ENCODE data around the gene RYR3.

GRCh38 chr15:33851079-33851478, 540.3 kb downstream of the RYR3 start:
- TF ChIP-seq CTCF (IDR thresholded peaks at IDR 0.05; ENCODE audit: low read length) (no peak), EZH2 (optimal IDR thresholded peaks at IDR 0.05; ENCODE audit: low read depth, low read length) (no peak), EZH2phosphoT487 (IDR thresholded peaks at IDR 0.05; ENCODE audit: low read length) (no peak)
